Measurements from ENCODE around the gene SIGLEC14. TPM values are rescaled to one million over a fixed set of nuclear protein-coding genes. Genes with fewer than 3 reads are reported as not detected.

Gene SIGLEC14
- total and polyA plus RNA-seq, 2 experiments from 2014 or later: not detected

DNA sequence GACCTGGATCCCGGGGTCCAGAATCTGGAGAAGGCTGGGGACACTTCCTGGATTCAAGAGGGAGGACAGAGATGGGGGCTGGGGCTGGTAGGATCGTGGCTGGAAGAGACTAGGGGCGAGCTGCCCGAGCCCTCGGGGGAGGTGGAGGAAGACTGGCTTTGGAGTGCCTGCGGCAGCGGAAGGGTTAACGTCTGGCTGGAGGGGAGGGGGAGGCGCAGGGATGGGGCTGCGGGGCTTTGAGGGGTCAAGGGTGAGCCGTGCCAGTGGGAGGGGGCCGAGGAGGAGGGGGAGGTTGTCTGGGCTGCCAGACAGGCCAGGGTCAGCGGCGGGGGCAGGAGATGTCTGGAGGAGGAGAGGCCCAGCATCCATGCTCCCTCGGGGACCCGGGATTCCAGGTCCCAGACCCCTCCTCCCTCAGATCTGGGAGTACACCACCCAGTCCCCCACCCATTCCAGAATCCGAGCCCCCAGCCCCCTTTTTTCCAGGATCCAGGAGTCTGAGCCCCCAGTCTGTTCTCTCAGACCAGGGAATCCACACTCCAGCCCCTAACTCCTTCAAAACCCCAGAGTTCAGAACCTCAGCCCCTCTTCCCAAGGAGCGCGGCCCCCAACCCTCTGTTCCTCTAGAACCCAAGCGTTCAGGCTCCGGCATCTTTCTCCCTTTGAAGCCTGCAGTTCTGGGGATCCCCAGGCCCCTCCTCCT is 43.3 kb upstream of the SIGLEC14 start:
- Histone ChIP-seq H3F3A (replicated peaks; ENCODE audit: low read depth) (0 out of 2 replicates have a peak, but pooled peaks cover 9% of the 10 kb centered on the region), H4K20me1 (replicated peaks; ENCODE audit: insufficient read depth) (no peaks in the 10 kb centered on the region; the same call in 1 of the 2 replicates), H3K4me3 (peak overlapping the region; percentile 76), H3K27ac (ENCODE audit: low read depth) (peak overlapping the region; percentile 79), H2AFZ (no peak overlapping the region; the same call in 1 of the 2 replicates), H3K4me1 (ENCODE audit: insufficient read depth) (peaks cover 23% of the 10 kb centered on the region), H3K27me3 (ENCODE audit: insufficient read depth) (no peaks in the 10 kb centered on the region), H3K4me2 (peak overlapping the region; percentile 98), H3K9me2 (ENCODE audit: insufficient read depth) (peaks cover 3% of the 10 kb centered on the region; the same call in 1 of the 2 replicates), H3K36me3 (ENCODE audit: insufficient read depth) (no peaks in the 10 kb centered on the region; the same call in 1 of the 2 replicates), H3K79me2 (replicated peaks; ENCODE audit: insufficient read depth) (peaks cover 16% of the 10 kb centered on the region; the same call in 1 of the 2 replicates)
- TF ChIP-seq, protein P1, sequence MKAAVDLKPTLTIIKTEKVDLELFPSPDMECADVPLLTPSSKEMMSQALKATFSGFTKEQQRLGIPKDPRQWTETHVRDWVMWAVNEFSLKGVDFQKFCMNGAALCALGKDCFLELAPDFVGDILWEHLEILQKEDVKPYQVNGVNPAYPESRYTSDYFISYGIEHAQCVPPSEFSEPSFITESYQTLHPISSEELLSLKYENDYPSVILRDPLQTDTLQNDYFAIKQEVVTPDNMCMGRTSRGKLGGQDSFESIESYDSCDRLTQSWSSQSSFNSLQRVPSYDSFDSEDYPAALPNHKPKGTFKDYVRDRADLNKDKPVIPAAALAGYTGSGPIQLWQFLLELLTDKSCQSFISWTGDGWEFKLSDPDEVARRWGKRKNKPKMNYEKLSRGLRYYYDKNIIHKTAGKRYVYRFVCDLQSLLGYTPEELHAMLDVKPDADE (IDR thresholded peaks at IDR 0.05): no peak
- TF ChIP-seq POLR2AphosphoS5 (IDR thresholded peaks at IDR 0.05; ENCODE audit: low read depth) (no peak), NANOG (IDR thresholded peaks at IDR 0.05; ENCODE audit: borderline replicate concordance) (no peak), EZH2 (IDR thresholded peaks at IDR 0.05; ENCODE audit: low read depth, unreplicated experiment) (no peak), STAT1 (IDR thresholded peaks at IDR 0.05; ENCODE audit: unreplicated experiment) (no peak), CREB1 (CRISPR knock-in tag; IDR thresholded peaks at IDR 0.05; ENCODE audit: low read depth) (no peak), ZNF331 (CRISPR knock-in tag; IDR thresholded peaks at IDR 0.05; ENCODE audit: low read depth) (no peak), ZNF114 (CRISPR knock-in tag; IDR thresholded peaks at IDR 0.05) (no peak), EZH2phosphoT487 (IDR thresholded peaks at IDR 0.05; ENCODE audit: unreplicated experiment) (no peak), JUNB (IDR thresholded peaks at IDR 0.05; ENCODE audit: unreplicated experiment) (no peak)
- TF ChIP-seq, protein P2, sequence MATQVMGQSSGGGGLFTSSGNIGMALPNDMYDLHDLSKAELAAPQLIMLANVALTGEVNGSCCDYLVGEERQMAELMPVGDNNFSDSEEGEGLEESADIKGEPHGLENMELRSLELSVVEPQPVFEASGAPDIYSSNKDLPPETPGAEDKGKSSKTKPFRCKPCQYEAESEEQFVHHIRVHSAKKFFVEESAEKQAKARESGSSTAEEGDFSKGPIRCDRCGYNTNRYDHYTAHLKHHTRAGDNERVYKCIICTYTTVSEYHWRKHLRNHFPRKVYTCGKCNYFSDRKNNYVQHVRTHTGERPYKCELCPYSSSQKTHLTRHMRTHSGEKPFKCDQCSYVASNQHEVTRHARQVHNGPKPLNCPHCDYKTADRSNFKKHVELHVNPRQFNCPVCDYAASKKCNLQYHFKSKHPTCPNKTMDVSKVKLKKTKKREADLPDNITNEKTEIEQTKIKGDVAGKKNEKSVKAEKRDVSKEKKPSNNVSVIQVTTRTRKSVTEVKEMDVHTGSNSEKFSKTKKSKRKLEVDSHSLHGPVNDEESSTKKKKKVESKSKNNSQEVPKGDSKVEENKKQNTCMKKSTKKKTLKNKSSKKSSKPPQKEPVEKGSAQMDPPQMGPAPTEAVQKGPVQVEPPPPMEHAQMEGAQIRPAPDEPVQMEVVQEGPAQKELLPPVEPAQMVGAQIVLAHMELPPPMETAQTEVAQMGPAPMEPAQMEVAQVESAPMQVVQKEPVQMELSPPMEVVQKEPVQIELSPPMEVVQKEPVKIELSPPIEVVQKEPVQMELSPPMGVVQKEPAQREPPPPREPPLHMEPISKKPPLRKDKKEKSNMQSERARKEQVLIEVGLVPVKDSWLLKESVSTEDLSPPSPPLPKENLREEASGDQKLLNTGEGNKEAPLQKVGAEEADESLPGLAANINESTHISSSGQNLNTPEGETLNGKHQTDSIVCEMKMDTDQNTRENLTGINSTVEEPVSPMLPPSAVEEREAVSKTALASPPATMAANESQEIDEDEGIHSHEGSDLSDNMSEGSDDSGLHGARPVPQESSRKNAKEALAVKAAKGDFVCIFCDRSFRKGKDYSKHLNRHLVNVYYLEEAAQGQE (IDR thresholded peaks at IDR 0.05; ENCODE audit: unreplicated experiment): no peak
- TF ChIP-seq, protein P3, sequence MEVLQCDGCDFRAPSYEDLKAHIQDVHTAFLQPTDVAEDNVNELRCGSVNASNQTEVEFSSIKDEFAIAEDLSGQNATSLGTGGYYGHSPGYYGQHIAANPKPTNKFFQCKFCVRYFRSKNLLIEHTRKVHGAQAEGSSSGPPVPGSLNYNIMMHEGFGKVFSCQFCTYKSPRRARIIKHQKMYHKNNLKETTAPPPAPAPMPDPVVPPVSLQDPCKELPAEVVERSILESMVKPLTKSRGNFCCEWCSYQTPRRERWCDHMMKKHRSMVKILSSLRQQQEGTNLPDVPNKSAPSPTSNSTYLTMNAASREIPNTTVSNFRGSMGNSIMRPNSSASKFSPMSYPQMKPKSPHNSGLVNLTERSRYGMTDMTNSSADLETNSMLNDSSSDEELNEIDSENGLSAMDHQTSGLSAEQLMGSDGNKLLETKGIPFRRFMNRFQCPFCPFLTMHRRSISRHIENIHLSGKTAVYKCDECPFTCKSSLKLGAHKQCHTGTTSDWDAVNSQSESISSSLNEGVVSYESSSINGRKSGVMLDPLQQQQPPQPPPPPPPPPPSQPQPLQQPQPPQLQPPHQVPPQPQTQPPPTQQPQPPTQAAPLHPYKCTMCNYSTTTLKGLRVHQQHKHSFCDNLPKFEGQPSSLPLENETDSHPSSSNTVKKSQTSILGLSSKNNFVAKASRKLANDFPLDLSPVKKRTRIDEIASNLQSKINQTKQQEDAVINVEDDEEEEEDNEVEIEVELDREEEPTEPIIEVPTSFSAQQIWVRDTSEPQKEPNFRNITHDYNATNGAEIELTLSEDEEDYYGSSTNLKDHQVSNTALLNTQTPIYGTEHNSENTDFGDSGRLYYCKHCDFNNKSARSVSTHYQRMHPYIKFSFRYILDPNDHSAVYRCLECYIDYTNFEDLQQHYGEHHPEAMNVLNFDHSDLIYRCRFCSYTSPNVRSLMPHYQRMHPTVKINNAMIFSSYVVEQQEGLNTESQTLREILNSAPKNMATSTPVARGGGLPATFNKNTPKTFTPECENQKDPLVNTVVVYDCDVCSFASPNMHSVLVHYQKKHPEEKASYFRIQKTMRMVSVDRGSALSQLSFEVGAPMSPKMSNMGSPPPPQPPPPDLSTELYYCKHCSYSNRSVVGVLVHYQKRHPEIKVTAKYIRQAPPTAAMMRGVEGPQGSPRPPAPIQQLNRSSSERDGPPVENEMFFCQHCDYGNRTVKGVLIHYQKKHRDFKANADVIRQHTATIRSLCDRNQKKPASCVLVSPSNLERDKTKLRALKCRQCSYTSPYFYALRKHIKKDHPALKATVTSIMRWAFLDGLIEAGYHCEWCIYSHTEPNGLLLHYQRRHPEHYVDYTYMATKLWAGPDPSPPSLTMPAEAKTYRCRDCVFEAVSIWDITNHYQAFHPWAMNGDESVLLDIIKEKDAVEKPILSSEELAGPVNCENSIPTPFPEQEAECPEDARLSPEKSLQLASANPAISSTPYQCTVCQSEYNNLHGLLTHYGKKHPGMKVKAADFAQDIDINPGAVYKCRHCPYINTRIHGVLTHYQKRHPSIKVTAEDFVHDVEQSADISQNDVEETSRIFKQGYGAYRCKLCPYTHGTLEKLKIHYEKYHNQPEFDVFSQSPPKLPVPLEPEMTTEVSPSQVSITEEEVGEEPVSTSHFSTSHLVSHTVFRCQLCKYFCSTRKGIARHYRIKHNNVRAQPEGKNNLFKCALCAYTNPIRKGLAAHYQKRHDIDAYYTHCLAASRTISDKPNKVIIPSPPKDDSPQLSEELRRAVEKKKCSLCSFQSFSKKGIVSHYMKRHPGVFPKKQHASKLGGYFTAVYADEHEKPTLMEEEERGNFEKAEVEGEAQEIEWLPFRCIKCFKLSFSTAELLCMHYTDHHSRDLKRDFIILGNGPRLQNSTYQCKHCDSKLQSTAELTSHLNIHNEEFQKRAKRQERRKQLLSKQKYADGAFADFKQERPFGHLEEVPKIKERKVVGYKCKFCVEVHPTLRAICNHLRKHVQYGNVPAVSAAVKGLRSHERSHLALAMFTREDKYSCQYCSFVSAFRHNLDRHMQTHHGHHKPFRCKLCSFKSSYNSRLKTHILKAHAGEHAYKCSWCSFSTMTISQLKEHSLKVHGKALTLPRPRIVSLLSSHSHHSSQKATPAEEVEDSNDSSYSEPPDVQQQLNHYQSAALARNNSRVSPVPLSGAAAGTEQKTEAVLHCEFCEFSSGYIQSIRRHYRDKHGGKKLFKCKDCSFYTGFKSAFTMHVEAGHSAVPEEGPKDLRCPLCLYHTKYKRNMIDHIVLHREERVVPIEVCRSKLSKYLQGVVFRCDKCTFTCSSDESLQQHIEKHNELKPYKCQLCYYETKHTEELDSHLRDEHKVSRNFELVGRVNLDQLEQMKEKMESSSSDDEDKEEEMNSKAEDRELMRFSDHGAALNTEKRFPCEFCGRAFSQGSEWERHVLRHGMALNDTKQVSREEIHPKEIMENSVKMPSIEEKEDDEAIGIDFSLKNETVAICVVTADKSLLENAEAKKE (CRISPR knock-in tag; IDR thresholded peaks at IDR 0.05): no peak
- TF ChIP-seq, protein P4, sequence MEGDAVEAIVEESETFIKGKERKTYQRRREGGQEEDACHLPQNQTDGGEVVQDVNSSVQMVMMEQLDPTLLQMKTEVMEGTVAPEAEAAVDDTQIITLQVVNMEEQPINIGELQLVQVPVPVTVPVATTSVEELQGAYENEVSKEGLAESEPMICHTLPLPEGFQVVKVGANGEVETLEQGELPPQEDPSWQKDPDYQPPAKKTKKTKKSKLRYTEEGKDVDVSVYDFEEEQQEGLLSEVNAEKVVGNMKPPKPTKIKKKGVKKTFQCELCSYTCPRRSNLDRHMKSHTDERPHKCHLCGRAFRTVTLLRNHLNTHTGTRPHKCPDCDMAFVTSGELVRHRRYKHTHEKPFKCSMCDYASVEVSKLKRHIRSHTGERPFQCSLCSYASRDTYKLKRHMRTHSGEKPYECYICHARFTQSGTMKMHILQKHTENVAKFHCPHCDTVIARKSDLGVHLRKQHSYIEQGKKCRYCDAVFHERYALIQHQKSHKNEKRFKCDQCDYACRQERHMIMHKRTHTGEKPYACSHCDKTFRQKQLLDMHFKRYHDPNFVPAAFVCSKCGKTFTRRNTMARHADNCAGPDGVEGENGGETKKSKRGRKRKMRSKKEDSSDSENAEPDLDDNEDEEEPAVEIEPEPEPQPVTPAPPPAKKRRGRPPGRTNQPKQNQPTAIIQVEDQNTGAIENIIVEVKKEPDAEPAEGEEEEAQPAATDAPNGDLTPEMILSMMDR (conservative IDR thresholded peaks at IDR 0.05; ENCODE audit: low read depth in 2 of 2): no peak
- Mint-ChIP-seq H3K4me1 (peaks cover 42% of the 10 kb centered on the region), H3K4me3 (peak overlapping the region; percentile 84), H3K9me3 (peaks cover 26% of the 10 kb centered on the region), H3K27me3 (ENCODE audit: insufficient read depth, low read depth, poor library complexity) (peaks cover 23% of the 10 kb centered on the region), H3K27ac (peak overlapping the region; percentile 56; the same call in 1 of the 2 replicates), H3K36me3 (ENCODE audit: low read depth) (peaks cover 13% of the 10 kb centered on the region)
- DNase-seq (ENCODE audit: low spot score) (peak; percentile 82), ATAC-seq (peak; percentile 13)

All from GM23338 (cell line).